ENCODE measurements around the gene CPSF7.
"Not testable (repeated sequence)": the region's sequence is repeated elsewhere in the genome, so short reads cannot be mapped to it uniquely, and the experiment has no call there.

CPSF7 gene

DNA sequence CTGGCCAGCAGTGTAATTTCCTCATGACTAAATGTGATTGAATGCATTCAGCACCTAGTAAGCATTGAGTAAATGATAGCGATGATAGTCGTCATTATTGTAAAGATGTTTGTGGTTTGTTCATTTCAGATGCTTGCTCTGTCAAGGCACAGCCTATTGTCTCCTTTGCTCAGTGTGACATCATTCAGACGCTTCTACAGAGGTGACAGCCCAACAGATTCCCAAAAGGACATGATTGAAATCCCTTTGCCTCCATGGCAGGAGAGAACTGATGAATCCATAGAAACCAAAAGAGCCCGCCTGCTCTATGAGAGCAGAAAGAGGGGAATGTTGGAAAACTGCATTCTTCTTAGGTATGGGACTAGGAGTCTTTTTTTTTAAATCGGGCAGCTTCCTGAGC is 7.7 kb upstream of the CPSF7 start:
- no peak for FAIRE-seq

- not testable (repeated sequence) for FAIRE-seq
These were observed 1.1 kb upstream of the CPSF7 start for GRCh38 chr11:61430839-61431238.

GRCh38 chr11:61429346-61429690 is 457 bp downstream of the CPSF7 start:
- FAIRE-seq = no peak

DNA sequence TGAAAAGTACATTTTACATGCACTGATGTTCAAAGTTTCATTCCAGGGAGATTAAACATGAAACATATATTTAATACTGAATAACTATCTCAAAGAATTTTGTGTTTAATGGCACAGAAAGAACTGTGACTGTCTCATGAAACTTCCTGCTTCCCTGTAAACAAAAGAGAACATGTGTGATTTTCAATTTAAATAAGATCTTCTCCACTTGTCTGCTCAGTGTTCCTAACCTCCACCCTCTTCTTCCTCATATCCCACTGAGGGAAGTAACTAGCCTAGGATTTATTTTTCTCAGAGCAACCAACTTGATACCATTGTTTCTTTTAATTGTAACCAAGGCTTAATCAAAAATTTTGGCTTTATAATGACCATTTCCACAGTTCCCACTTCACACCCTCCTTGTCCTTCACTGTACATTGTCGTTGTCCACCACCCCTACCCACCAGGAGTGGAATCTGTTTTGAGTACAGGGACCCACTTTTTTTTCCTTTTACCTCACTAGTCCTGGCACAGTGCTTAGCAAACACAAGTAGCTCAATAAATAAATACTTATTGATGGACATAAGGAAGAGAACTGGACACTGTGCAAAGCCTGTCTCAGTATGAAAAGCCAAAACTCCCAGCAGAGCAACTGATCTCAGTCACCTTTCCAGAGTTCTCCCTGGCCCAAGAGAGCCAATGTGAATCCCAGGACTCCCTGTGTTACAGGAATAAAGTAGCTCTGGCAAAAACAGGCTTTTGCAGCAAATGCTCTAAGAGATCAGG is 4.2 kb downstream of the CPSF7 start:
- FAIRE-seq = no peak

GRCh38 chr11:61422226-61422625 is 7.5 kb downstream of the CPSF7 start:
- no peak for FAIRE-seq

- FAIRE-seq = no peak
These were observed 11.6 kb downstream of the CPSF7 start for GRCh38 chr11:61418136-61418535.

- FAIRE-seq = no peak
These were observed 12.1 kb downstream of the CPSF7 start for GRCh38 chr11:61417670-61418069.

DNA sequence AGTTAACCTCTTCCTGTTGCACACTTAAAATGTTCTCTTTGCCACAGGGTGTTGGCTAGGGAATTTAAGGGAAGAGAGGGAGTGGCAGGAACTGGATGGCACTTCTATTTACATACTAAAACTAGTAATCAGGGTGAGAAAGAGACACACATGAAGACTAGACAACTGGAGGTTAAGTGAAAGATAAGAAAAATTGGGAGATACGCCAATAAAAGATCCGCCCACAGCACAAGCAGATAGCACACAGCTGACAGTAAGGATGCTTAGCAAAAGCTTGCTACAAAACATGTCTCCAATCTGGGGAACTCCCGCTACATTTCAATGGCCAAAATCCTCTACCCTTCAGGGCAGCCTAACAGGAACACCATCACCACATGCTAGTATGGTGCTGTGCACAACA is 12.8 kb downstream of the CPSF7 start:
- FAIRE-seq = no peak

DNA sequence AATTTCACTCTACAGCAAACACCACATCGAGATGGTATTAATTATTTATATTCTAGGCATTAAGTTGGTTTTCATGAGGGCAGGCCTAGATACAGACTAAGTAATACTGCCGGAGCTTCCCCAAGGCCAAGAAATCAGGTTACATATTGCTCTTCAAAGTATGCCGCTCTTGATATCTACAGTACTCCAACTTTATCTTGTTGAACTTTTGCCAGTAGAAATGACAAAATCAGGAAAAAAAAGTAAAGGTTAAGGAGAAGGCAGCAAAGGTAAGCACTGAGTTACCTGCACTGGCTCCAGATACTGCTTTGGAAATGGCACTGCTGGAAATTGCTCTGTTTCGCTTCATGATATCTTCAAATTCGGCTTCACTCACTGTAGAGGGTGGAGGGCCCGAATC is 14.4 kb downstream of the CPSF7 start:
- no peak for FAIRE-seq

GRCh38 chr11:61414547-61414946 is 15.2 kb downstream of the CPSF7 start:
- no peak for FAIRE-seq

GRCh38 chr11:61413496-61413895 is 16.3 kb downstream of the CPSF7 start:
- FAIRE-seq = no peak

GRCh38 chr11:61411589-61411988 is 18.2 kb downstream of the CPSF7 start:
- no peak for FAIRE-seq

DNA sequence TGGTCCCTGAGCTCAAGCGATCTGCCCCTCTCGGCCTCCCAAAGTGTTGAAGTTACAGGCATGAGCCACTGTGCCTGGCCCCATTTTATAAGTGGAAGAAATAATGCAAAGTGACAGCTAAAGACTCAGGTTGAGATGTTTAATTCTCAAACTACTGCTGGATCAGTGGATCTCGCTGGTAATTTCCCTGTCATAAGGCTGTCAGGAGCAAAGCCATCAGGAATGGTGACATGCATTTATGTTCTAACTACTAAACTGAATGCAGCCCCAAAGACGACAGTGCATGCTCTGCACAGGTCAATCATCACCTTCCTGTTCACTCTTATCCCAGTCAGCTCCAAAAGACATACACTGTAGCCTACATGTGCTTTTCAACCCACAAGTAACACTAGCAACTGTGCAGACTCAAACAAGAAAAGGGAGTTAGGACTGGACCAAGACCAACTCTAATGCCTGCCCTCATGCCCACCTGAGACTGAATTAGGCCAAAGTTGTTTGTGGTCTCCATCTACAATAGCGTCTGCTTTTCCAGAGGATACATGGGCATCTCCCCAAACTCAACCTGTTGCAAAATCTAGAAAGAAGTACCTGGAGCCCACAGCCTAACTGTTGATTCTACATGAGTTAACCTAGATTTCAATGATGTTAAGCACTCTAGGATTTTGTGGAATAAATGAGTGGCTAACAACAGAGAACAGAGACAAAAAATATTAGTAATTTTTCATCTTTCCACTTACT is 22.6 kb downstream of the CPSF7 start:
- no peak for FAIRE-seq

- FAIRE-seq = no peak
These were observed 23.7 kb downstream of the CPSF7 start for GRCh38 chr11:61406067-61406466.

- FAIRE-seq = no peak
These were observed 25.1 kb downstream of the CPSF7 start for GRCh38 chr11:61404641-61405040.

- FAIRE-seq = no peak
These were observed 25.7 kb downstream of the CPSF7 start for GRCh38 chr11:61404103-61404502.

DNA sequence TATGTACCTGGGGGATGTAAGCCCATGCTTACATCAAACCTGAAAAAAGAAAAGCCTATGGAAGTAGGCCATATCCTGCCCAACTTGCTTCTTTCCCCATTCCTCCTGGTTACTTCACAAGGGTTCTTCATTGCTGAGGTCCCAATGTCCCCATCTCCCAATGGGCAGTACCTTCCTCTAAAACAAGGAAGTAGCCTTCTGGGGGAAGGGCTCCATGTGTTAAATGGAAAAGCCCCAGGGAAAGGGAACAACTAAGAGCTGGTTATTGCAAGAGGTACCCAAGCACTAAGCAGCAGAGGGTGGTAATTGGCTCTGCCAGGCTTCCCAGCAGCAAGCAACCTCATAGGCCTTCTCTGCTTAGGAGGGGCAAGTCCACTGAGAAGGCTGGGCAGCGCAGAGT is 26.1 kb downstream of the CPSF7 start:
- no peak for FAIRE-seq

- FAIRE-seq = no peak
These were observed 28.2 kb downstream of the CPSF7 start for GRCh38 chr11:61401573-61401972.

- FAIRE-seq = no peak
These were observed 28.6 kb downstream of the CPSF7 start for GRCh38 chr11:61401173-61401572.

GRCh38 chr11:61392981-61393595 is 36.7 kb downstream of the CPSF7 start:
- FAIRE-seq = no peak

DNA sequence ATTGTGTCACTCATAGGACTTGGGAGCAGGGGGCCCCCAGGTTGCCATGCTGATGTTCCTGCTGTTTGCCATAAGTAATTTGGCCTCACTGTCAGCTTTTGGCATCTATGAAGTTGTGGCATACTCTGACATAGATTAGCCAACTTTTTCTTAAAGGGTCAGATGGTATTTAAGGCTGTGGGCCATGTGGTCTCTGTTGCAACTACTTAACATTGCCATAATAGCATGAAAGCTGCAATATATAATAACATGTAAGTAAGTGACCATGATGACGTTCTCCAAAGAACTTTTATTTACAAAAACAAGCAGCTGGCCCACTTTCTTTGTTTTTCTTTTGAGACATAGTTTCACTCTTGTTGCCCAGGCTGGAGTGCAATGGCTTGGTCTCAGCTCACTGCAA is 39.6 kb downstream of the CPSF7 start:
- no peak for FAIRE-seq

GRCh38 chr11:61384271-61385242 is 45.2 kb downstream of the CPSF7 start:
- FAIRE-seq = no peak

- FAIRE-seq = not testable (repeated sequence)
These were observed 45.9 kb downstream of the CPSF7 start for GRCh38 chr11:61383859-61384258.

All from colon (tissue), 2 donors.